ENCODE results near the gene TBC1D22A.

DNA sequence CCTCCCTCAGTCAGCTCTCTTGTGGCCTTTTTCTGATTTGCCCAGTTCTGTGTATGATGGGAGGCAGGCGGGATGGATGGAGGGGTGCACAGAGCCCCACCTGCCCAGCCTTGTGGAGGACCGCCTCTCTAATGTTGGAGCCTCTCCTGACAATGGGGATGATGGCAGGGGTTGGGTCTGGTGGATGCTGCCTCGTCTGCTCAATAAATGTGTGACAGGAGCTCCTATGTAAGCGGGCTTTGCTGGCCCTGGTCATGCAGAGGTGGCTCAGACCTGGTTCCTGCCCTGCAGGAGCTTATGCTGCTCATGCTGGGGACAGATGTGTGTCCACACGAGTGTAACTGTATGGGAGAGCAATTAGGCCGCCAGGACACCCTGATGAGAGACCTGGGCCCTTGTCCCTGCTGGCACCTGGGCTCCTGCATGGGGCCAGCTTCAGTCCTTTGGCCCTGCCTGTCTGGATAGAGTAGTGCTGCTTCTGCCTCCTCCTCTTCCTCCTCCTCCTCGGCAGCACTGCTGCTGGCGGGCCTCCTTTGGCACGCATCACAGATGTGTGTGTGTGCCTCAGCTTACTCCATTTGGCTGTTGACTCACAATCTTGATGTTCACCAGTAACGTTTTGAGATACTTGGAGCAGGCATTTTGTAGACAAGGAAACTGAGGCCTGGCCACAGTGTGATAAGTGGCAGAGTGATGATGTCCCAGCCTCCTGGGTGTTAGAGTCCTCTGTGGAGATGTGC is 131.0 kb downstream of the TBC1D22A start:
- no peak for TF ChIP-seq POLR2A (IDR thresholded peaks at IDR 0.05)
- no peak for TF ChIP-seq CTCF (IDR thresholded peaks at IDR 0.05)

Data from right lobe of liver (tissue), 4 donors.